ENCODE data around the gene GABRQ.

The GABRQ gene

GRCh38 chrX:152637649-152638442 is at the start of gene GABRQ:
Gene GABRQ, plus strand, starts transcription at chrX:152637895. Its CDS starts 308 bp downstream, at chrX:152638203.
- peak in 1 of 2 experiments; percentile 5 for DNase-seq (ENCODE audit: low read depth in 2 of 2)

- DNase-seq (ENCODE audit: low read depth in 2 of 2), result no peak
These were observed 49.5 kb upstream of the GABRQ start for GRCh38 chrX:152588206-152588605.

- no peak for DNase-seq (ENCODE audit: low read depth in 2 of 2)
These were observed 36.7 kb upstream of the GABRQ start for GRCh38 chrX:152600853-152601633.

- no peak for DNase-seq (ENCODE audit: low read depth in 2 of 2)
These were observed 35.7 kb upstream of the GABRQ start for GRCh38 chrX:152601848-152602616.

DNA sequence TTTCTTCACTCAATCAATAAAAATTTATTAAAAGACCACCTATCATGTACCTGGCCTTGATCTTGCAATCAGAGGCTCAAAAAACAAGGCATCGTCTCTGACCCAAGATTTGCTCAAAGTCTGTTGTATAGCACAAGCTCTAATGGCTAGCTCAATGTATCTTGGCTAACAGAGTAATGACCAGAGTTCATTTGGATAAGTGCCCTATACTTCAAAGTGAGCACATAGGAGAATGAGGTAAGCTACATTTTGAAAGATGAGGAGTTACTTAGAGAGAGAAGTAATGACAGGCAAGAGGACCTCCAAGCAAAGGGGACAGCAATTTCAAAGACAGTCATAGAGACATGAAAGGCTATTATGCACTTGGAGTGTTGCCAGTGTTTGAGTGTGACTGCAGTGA is 22.9 kb upstream of the GABRQ start:
- no peak for DNase-seq (ENCODE audit: low read depth in 2 of 2)

DNA sequence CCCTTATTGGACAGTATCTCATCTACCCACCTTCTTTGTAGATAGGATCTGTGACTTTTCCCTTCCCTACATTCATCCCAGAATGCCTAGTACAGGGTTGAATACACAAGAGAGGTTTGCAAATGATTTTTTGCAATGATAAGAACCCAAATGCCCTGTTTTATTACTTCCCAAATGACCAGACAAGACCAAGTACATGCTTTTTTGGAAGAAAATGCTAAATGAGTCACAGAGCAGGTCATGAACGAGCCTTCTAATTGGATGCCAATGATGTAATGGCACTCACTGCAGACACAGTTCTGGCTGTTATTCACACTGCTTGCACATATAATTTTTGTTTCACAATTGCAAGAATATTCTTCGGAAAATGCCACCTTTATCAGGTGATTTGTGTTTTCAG is 17.8 kb upstream of the GABRQ start:
- no peak for DNase-seq (ENCODE audit: low read depth in 2 of 2)

DNA sequence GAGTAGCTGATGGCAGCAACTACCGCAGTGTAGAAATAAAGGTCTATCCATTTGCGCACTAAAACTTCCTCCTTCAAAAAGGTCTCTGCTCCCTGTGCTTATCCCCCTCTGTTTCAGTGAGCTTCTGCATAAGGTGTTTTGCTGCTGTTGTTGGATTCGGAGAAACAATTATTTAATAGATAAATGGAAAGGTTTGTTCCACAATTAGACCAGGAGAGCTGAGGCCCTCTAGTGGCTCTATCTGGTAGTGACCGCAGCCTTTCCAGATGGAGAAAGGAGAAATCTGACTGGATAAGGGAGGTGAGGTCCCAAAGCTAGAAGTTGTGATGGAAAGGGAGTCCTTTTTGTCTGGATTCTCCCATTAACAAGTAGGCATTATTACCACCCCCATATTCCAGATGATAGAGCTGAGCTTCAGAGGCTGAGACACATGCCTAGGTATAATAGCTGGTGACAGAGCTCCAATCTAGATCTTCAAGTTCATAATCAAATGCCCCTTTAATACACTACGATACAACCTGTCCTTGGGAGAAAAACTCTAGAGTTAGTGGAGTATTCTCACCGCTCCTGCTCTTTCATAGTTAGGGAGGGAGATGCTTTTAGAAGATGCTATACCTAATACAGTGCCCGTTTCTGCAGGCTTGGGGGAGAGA is 5.1 kb upstream of the GABRQ start:
- DNase-seq (ENCODE audit: low read depth in 2 of 2), result peak in 1 of 2 experiments; percentile 31

DNA sequence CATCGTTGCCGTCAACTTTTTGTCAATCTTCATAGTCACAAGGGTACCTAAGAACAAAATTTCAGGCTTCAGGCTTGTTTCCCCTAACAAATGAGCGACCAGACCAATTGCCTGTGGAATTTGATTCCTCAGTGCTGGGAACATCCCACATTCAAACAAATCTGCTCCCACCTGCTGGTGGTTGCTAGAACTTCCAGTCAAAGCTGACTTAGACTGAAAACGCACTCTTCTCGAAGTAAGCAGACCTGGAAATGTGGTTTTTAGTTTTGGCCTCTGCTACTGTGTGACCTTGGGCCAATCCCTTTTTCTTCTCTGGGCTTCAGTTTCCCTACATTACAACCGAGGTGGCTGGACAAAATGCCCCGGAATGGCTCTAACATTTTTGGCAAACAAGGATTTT is 1.8 kb upstream of the GABRQ start:
- no peak for DNase-seq (ENCODE audit: low read depth in 2 of 2)

GRCh38 chrX:152638443-152638904 is 779 bp downstream of the GABRQ start:
- no peak for DNase-seq (ENCODE audit: low read depth in 2 of 2)

DNA sequence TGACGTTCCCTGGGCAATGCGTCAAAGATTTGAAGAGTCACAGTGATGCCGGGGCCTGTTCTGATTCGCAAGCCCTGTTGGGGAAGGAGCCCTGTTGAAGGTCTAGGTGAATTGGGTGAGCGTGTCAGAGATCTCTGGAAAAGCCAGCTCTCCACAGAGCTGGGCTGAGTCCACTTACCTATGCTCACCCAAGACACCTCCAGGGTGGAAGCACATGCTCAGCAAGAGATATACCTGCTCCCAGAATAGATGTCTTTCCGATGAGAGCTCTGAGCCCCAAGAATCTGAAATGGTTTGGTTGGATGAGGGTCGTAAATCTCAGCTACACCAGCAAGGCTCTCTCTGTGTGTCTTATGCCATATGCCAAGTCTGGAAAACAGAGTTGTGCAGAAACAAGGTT is 1.7 kb downstream of the GABRQ start:
- DNase-seq (ENCODE audit: low read depth in 2 of 2), result no peak

DNA sequence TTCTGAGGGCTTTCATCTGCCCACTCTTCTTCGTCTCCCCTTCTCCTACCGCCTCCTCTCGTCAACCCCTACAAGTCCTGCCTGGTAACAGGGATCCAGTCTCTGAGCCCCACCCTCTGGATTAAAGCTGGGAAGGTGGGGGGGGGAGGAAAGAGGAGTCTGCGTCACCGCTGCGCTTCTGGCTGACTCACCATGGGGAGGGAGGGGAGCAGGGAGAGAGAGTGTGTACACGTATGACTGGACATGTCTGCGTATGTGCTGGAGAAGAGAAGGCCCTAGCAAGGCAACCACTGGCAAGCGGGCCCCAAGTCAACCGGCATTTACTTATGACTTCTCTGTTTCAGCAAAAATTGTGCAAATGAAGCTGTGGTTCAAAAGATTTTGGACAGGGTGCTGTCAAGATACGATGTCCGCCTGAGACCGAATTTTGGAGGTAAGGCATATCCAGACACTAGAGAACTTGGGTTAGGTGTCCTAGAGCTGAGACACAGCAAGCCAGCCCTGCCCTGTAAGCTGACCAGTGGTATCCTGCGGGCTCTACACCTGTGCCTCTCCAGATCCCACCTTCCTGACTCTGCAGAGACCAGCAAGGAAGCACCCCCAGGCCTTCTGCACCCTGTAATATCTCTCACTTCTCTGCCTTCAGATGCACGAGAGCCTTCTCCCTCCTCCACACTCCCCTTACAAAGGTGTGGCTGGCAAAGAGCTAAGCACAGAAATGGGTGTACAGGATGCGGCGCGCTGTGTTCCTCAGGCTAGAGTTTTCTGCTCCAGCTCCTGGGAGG is 2.5 kb downstream of the GABRQ start:
- no peak for DNase-seq (ENCODE audit: low read depth in 2 of 2)

- DNase-seq (ENCODE audit: low read depth in 2 of 2), result no peak
These were observed 3.7 kb downstream of the GABRQ start for GRCh38 chrX:152641256-152641875.

DNA sequence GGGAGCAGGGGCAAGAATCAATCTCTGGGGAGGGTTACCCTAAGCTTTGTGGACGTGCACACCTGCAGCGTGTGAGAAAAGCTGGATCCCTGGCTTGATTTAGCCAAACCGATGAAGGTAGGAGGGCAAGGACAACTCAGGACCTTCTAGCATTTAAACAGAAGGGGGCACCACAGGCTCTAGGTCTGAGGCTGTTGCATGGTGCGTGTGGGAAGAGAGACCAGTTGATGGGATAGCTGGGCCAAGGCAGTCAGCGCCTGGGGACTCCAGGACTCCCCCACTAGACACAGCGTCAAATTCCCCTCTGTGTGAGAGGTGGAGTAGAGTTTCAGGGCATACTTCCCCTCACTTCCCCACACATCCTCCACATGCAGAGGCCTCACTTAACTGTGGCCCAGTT is 4.3 kb downstream of the GABRQ start:
- DNase-seq (ENCODE audit: low read depth in 2 of 2), result no peak

GRCh38 chrX:152642931-152643564 is 5.4 kb downstream of the GABRQ start:
- no peak for DNase-seq (ENCODE audit: low read depth in 2 of 2)

GRCh38 chrX:152646961-152647360 is 9.3 kb downstream of the GABRQ start:
- no peak for DNase-seq (ENCODE audit: low read depth in 2 of 2)

GRCh38 chrX:152647978-152648377 is 10.3 kb downstream of the GABRQ start:
- DNase-seq (ENCODE audit: low read depth in 2 of 2), result no peak

DNA sequence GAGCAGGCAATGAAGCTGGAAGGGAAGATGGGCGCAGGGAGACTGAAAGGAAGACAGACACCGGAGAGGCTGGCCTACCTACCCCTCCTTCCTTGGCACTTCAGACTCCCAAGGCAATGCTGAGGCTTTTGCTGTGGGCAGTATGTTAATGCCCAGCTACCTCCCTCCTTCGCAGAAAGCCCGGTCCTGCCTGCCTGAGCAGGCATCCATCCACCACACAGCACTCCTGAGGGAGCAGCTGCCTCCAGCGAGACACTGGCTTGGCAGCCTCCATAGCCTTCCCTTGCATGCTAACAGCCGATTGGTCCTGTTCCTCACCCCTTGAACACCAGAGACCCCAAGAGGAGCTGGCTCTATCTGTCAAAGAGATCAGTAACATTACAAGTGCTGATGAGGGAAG is 14.4 kb downstream of the GABRQ start:
- no peak for DNase-seq (ENCODE audit: low read depth in 2 of 2)

DNA sequence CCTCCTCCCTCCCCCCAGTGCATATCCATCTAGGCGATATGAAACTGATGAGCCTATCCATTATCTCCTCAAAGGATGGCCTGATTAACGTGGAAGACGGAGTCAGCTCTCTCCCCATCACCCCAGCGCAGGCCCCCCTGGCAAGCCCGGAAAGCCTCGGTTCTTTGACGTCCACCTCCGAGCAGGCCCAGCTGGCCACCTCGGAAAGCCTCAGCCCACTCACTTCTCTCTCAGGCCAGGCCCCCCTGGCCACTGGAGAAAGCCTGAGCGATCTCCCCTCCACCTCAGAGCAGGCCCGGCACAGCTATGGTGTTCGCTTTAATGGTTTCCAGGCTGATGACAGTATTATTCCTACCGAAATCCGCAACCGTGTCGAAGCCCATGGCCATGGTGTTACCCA is 14.8 kb downstream of the GABRQ start:
- no peak for DNase-seq (ENCODE audit: low read depth in 2 of 2)

- DNase-seq (ENCODE audit: low read depth in 2 of 2), result no peak
These were observed 18.4 kb downstream of the GABRQ start for GRCh38 chrX:152656087-152656486.

DNA sequence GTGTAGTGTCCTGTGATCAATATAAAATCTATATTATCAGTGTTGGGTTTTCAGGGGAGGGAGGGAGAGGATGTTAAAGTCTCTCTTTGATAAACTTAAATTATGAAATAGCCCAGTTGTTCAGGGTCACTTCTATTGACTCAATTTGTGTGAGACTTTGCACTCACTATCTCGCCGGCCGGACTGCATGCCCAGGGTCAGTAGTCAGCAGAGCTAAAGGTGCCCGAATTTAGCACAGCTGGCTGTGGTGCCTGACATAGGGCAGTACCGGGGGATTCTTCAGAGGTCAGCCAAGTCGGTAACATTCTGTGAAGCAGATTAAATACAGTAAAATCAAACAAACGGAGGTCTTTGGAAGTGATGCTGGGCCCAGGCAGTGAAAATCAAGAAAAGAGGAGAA is 19.2 kb downstream of the GABRQ start:
- DNase-seq (ENCODE audit: low read depth in 2 of 2), result no peak
